Neural cell (in vitro differentiated cells): Measurements from ENCODE around the gene HECTD1.

Experiments
- EP300 ChIP-seq: fragments of 450-650 bp; conservative IDR thresholded peaks from 2 replicates; pipeline ENCODE4 v1.6.1; 2014; ENCODE audit warnings: antibody characterized with exemption, mild to moderate bottlenecking, moderate library complexity; ENCODE audit not compliant: poor library complexity, severe bottlenecking
- EZH2 ChIP-seq: fragments of 200-600, 300-800 bp; shearing (Covaris generic), sonication (generic); IDR thresholded peaks from 2 replicates; pipeline ENCODE4 v1.6.1; 2014; ENCODE audit warnings: antibody characterized with exemption, low read length, borderline replicate concordance, mild to moderate bottlenecking; ENCODE audit not compliant: insufficient read depth, poor library complexity, severe bottlenecking
- POLR2AphosphoS5 ChIP-seq: IDR thresholded peaks from 2 replicates; pipeline ENCODE4 v1.6.1; 2012
- RAD21 ChIP-seq: fragments of 450-650 bp; conservative IDR thresholded peaks from 2 replicates; pipeline ENCODE4 v1.6.1; 2014; ENCODE audit warnings: antibody characterized with exemption, mild to moderate bottlenecking, moderate library complexity

DNA sequence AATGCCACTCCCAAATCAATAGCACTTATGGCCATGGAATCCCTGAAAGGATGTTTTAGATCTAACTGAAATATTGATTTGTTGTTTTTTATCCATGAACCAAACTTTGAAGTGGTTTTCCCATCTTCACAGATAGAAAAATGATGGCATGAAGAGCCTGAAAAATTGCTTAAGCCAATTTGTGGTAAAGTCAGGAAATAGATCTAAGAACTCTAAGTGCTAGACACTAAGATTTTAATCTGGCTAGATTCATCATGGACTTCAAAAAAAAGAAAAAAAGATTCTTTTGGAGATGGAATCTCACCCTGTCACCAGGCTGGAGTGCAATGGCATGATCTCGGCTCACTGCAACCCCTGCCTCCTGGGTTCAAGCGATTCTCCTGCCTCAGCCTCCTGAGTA is 136.4 kb downstream of the HECTD1 start:
- TF ChIP-seq RAD21 = no peak
- no peak for TF ChIP-seq EZH2
- TF ChIP-seq EP300 = no peak
- no peak for TF ChIP-seq POLR2AphosphoS5
